ENCODE data around the gene HAGH. TPM values are rescaled to one million over a fixed set of nuclear protein-coding genes. Genes with fewer than 3 reads are reported as not detected.

The HAGH gene
- total RNA-seq, 1 donor from 2014 or later, result 38.3 TPM

GRCh38 chr16:1792836-1793577, 33.6 kb downstream of the HAGH start:
- Mint-ChIP-seq H3K4me1 (no peaks in the 10 kb centered on the region), H3K9me3 (peaks cover 3% of the 10 kb centered on the region), H3K4me3 (no peak overlapping the region), H3K27ac (no peak overlapping the region), H3K36me3 (peaks cover 6% of the 10 kb centered on the region), H3K27me3 (ENCODE audit: insufficient read depth, low read depth) (no peaks in the 10 kb centered on the region)
- no peaks in the 10 kb centered on the region for H3K79me2 ChIP-seq (ENCODE audit: low read depth)
- no peaks in the 10 kb centered on the region for H3K4me1 ChIP-seq
- H3K36me3 ChIP-seq, result no peaks in the 10 kb centered on the region
- no peak overlapping the region for H3K4me2 ChIP-seq
- H3F3A ChIP-seq (ENCODE audit: low read depth), result no peaks in the 10 kb centered on the region
- no peak for DNase-seq (ENCODE audit: low spot score)
- H3K9me3 ChIP-seq (ENCODE audit: low read depth), result no peaks in the 10 kb centered on the region
- H3K9ac ChIP-seq, result no peak overlapping the region
- TF ChIP-seq EZH2 (IDR thresholded peaks at IDR 0.05) (no peak), CTCF (IDR thresholded peaks at IDR 0.05) (no peak), EZH2phosphoT487 (IDR thresholded peaks at IDR 0.05) (no peak)
- H2AFZ ChIP-seq (replicated peaks), result no peak overlapping the region
- no peak overlapping the region for H3K4me3 ChIP-seq
- no peaks in the 10 kb centered on the region for H4K20me1 ChIP-seq (ENCODE audit: low read depth)
- no peak overlapping the region for H3K27ac ChIP-seq
- no peaks in the 10 kb centered on the region for H3K27me3 ChIP-seq

GRCh38 chr16:1791943-1792812, 34.4 kb downstream of the HAGH start:
- DNase-seq (ENCODE audit: low spot score), result no peak

GRCh38 chr16:1791256-1791942, 35.2 kb downstream of the HAGH start:
- no peaks in the 10 kb centered on the region for H3K4me1 Mint-ChIP-seq
- Histone ChIP-seq H3F3A (ENCODE audit: low read depth) (no peaks in the 10 kb centered on the region), H3K4me1 (no peaks in the 10 kb centered on the region), H3K27me3 (no peaks in the 10 kb centered on the region), H3K36me3 (no peaks in the 10 kb centered on the region), H3K4me2 (no peak overlapping the region), H3K9me3 (ENCODE audit: low read depth) (no peaks in the 10 kb centered on the region), H3K9ac (no peak overlapping the region), H3K4me3 (no peak overlapping the region), H3K79me2 (ENCODE audit: low read depth) (no peaks in the 10 kb centered on the region), H3K27ac (no peak overlapping the region), H2AFZ (replicated peaks) (no peak overlapping the region), H4K20me1 (ENCODE audit: low read depth) (no peaks in the 10 kb centered on the region)
- H3K9me3 Mint-ChIP-seq, result no peaks in the 10 kb centered on the region
- TF ChIP-seq EZH2 (IDR thresholded peaks at IDR 0.05) (no peak), EZH2phosphoT487 (IDR thresholded peaks at IDR 0.05) (no peak), CTCF (IDR thresholded peaks at IDR 0.05) (no peak)
- H3K27ac Mint-ChIP-seq, result no peak overlapping the region
- no peaks in the 10 kb centered on the region for H3K27me3 Mint-ChIP-seq (ENCODE audit: insufficient read depth, low read depth)
- peaks cover 4% of the 10 kb centered on the region for H3K36me3 Mint-ChIP-seq
- H3K4me3 Mint-ChIP-seq, result no peak overlapping the region
- DNase-seq (ENCODE audit: low spot score), result no peak

More at GRCh38 chr16:1791943-1792812, 34.4 kb downstream of the HAGH start:
- H3K27me3 ChIP-seq, result no peaks in the 10 kb centered on the region
- H3K9me3 Mint-ChIP-seq, result peaks cover 1% of the 10 kb centered on the region
- no peak overlapping the region for H3K4me3 Mint-ChIP-seq
- H3K79me2 ChIP-seq (ENCODE audit: low read depth), result no peaks in the 10 kb centered on the region
- no peak overlapping the region for H3K27ac Mint-ChIP-seq
- H3K9ac ChIP-seq, result no peak overlapping the region
- no peaks in the 10 kb centered on the region for H4K20me1 ChIP-seq (ENCODE audit: low read depth)
- no peaks in the 10 kb centered on the region for H3K36me3 ChIP-seq
- H3K4me1 ChIP-seq, result no peaks in the 10 kb centered on the region
- no peaks in the 10 kb centered on the region for H3K4me1 Mint-ChIP-seq
- H2AFZ ChIP-seq (replicated peaks), result no peak overlapping the region
- H3F3A ChIP-seq (ENCODE audit: low read depth), result no peaks in the 10 kb centered on the region
- no peak overlapping the region for H3K4me3 ChIP-seq
- H3K27me3 Mint-ChIP-seq (ENCODE audit: insufficient read depth, low read depth), result no peaks in the 10 kb centered on the region
- H3K36me3 Mint-ChIP-seq, result peaks cover 5% of the 10 kb centered on the region
- H3K9me3 ChIP-seq (ENCODE audit: low read depth), result no peaks in the 10 kb centered on the region
- H3K27ac ChIP-seq, result no peak overlapping the region
- TF ChIP-seq CTCF (IDR thresholded peaks at IDR 0.05) (no peak), EZH2phosphoT487 (IDR thresholded peaks at IDR 0.05) (no peak), EZH2 (IDR thresholded peaks at IDR 0.05) (no peak)
- H3K4me2 ChIP-seq, result no peak overlapping the region
